Thyroid gland (tissue), 4 donors: ENCODE data around the gene ESF1.

Source experiments
- POLR2A ChIP-seq, 2 donors: fragments of 450-650 bp; IDR thresholded peaks; one replicate each; pipeline ENCODE4 v1.6.1; 2017; ENCODE audit warnings: antibody characterized with exemption in 2 of 2, mild to moderate bottlenecking in 2 of 2, moderate library complexity in 1 of 2
- TF ChIP-seq, protein P1 (sequence below), 6 experiments: fragments of 200-600 bp in 3 of 6; fragments of 450-650 bp in 3 of 6; sonication (generic) in 3 of 6; IDR thresholded peaks; one replicate each; pipeline ENCODE4 v1.5.1; 2016 to 2019; ENCODE audit warnings: antibody characterized with exemption in 6 of 6, mild to moderate bottlenecking in 2 of 6, inconsistent platforms in 1 of 6, moderate library complexity in 1 of 6

DNA sequence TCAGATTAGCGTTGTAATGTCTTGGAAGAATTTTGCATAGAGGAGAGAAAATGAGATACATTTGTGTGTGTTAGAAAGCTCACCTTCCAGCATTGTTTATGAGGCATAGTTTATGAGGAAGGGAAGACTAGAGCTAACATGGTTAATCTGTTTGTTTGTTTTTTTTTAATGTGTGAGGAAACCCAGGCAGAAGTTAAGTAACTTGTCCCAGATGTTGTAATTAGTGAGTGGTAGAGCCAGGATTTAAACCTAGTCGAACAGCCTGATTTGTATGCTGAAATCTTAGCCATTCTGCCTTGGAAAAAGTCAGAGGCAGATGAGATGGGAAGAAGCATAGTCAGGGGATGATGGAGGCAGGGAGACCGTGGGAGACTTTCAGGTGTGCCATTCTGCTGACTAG is 29.2 kb upstream of the ESF1 start:
- TF ChIP-seq, protein P1, sequence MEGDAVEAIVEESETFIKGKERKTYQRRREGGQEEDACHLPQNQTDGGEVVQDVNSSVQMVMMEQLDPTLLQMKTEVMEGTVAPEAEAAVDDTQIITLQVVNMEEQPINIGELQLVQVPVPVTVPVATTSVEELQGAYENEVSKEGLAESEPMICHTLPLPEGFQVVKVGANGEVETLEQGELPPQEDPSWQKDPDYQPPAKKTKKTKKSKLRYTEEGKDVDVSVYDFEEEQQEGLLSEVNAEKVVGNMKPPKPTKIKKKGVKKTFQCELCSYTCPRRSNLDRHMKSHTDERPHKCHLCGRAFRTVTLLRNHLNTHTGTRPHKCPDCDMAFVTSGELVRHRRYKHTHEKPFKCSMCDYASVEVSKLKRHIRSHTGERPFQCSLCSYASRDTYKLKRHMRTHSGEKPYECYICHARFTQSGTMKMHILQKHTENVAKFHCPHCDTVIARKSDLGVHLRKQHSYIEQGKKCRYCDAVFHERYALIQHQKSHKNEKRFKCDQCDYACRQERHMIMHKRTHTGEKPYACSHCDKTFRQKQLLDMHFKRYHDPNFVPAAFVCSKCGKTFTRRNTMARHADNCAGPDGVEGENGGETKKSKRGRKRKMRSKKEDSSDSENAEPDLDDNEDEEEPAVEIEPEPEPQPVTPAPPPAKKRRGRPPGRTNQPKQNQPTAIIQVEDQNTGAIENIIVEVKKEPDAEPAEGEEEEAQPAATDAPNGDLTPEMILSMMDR (IDR thresholded peaks at IDR 0.05) = no peak
- no peak for TF ChIP-seq POLR2A (IDR thresholded peaks at IDR 0.05)
